Peyer's patch (tissue), 4 donors: ENCODE measurements around the gene SIGLEC1. TPM values are rescaled to one million over a fixed set of nuclear protein-coding genes. Genes with fewer than 3 reads are reported as not detected.

Experiments
- DNase-seq, 3 donors: peaks; one replicate each; pipeline ENCODE4 v3.0.0-alpha.2; 2017 to 2019
- H3K27ac ChIP-seq, 4 donors: fragments of 200-600 bp; sonication (generic); one replicate each; pipeline ENCODE4 v1.5.1; 2016 to 2019
- H3K27me3 ChIP-seq, 2 donors: fragments of 200-600 bp; sonication (generic); one replicate each; pipeline ENCODE4 v1.5.1; 2019
- H3K36me3 ChIP-seq, 3 donors: fragments of 200-600 bp; sonication (generic); one replicate each; pipeline ENCODE4 v1.5.1; 2016 to 2019
- H3K4me1 ChIP-seq, 4 donors: fragments of 200-600 bp; sonication (generic); one replicate each; pipeline ENCODE4 v1.5.1; 2016 to 2019
- H3K4me3 ChIP-seq, 4 donors: fragments of 200-600 bp; sonication (generic); 1 replicate in 3 of 4; 2 replicates in 1 of 4; pipeline ENCODE4 v1.5.1; 2016 to 2019; ENCODE audit warnings: mild to moderate bottlenecking in 1 of 4
- H3K9me3 ChIP-seq, 4 donors: fragments of 200-600 bp; sonication (generic); one replicate each; pipeline ENCODE4 v1.5.1; 2016 to 2019; ENCODE audit warnings: mild to moderate bottlenecking in 1 of 4
- CTCF ChIP-seq, 6 experiments: fragments of 450-650 bp in 4 of 6; fragments of 200-600 bp in 2 of 6; sonication (generic) in 1 of 6; IDR thresholded peaks; one replicate each; pipeline ENCODE4 v1.5.1; 2017 to 2019; ENCODE audit warnings: antibody characterized with exemption in 6 of 6, mild to moderate bottlenecking in 3 of 6, moderate library complexity in 1 of 6
- POLR2A ChIP-seq, 2 donors: fragments of 450-650 bp; IDR thresholded peaks; one replicate each; pipeline ENCODE4 v1.5.1; 2017; ENCODE audit warnings: antibody characterized with exemption in 2 of 2, mild to moderate bottlenecking in 2 of 2, moderate library complexity in 2 of 2
- total RNA-seq, 4 donors: library from RNA; depleted of rRNA; stranded (reverse); fragments of >200 nt; gene quantifications; one replicate each; pipeline ENCODE4 v1.1.0, GENCODE V29; 2016

The SIGLEC1 gene
- total RNA-seq, 4 donors from 2014 or later = 2.3 to 10.7 (median 7.8) TPM

DNA sequence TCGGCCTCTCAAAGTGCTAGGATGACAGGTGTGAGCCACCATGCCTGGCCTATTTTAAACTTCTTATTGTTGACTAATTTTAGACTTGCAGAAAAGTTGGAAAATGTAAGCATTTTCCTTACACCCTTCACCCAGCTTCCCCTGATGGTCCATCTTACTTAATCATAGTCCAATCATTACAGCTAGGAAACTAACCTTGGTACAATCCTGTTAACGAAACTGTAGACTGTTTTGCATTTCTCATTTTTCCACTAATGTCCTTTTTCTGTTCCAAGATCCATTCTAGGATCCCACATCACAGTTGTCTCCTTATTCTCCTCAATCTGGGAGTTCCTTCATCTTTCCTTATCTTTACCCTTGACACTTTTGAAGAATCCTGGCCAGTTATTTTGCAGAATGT, 48.5 kb downstream of the SIGLEC1 start:
- TF ChIP-seq POLR2A (IDR thresholded peaks at IDR 0.05) (no peak), CTCF (IDR thresholded peaks at IDR 0.05) (no peak)
- Histone ChIP-seq H3K4me3 (no peak overlapping the region), H3K4me1 (peaks cover 0 to 11% (median 4%) of the 10 kb centered on the region in 4 donors), H3K27me3 (peaks cover 0 to 16% of the 10 kb centered on the region in 2 donors), H3K27ac (no peak overlapping the region), H3K9me3 (no peaks in the 10 kb centered on the region), H3K36me3 (no peaks in the 10 kb centered on the region)
- no peak for DNase-seq

DNA sequence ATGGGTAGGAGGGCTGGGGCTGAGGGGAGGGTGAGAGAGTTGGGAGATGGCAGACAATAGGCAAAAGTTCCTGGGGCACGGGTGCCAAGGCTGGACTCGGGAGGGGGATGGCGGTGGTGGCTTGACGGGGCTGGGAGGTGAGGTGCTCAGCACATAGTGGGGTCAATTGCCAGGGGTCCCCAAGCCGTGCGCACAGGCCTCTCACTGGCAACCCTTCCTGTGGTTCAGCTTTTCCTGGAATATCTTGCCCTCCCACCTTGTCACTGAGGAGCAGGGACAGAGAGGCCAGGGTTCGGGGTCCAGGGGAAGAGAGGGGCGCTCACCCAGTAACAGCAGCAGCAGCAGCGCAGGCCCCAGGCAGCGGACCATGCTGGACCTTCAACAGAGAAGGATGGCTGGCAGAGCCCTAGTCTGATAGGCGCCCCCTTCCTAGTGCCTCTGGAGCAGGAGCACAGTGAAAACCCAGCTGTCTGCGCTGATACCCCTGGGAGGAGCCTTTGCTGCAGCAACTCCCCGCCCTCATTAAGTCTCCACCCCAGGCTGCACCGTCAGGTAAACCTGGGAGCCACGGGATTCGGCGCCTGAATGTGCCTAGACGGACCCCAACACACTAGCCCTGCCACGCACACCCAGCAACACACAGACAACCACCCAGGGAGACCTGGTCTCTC, 49.2 kb downstream of the SIGLEC1 start, which contains the start of gene GFRA4:
Gene GFRA4, minus strand, starts transcription at position 369 of the 671 bp plus-strand sequence. Its CDS starts 0 bp downstream, at position 369.
- Histone ChIP-seq H3K27me3 (peaks cover 0 to 16% of the 10 kb centered on the region in 2 donors), H3K4me3 (no peak within 1 kb of the TSS), H3K9me3 (no peaks in the 10 kb centered on the region), H3K27ac (no peak within 1 kb of the TSS), H3K36me3 (no peaks in the 10 kb centered on the region), H3K4me1 (peaks cover 0 to 11% (median 4%) of the 10 kb centered on the region in 4 donors)
- TF ChIP-seq POLR2A (IDR thresholded peaks at IDR 0.05) (no peak), CTCF (IDR thresholded peaks at IDR 0.05) (no peak)
- DNase-seq = peak in 1 of 3 donors; percentile 40

Other genes with a start within 250 kb of the SIGLEC1 start
- gene ATRN, start 241.6 kb downstream of the SIGLEC1 start, total RNA-seq = 10 to 100 TPM; 14.9 to 99.5 (median 54.9) TPM
- not detected for gene GFRA4, start 49.2 kb downstream of the SIGLEC1 start, total RNA-seq
- 100 to 1,000 TPM in 1 of 4 donors, 10 to 100 TPM in 2, 1 to 10 TPM in 1; 5.6 to 175 (median 23.3) TPM for gene ADAM33, start 30.6 kb downstream of the SIGLEC1 start, total RNA-seq
- gene HSPA12B, start 20.1 kb upstream of the SIGLEC1 start, total RNA-seq = 1 to 10 TPM; 1.2 to 4.3 (median 2.3) TPM
- 10 to 100 TPM in 2 of 4 donors, 1 to 10 TPM in 2; 7.4 to 13.2 (median 10.2) TPM for gene ADISSP, start 55.2 kb upstream of the SIGLEC1 start, total RNA-seq
- gene SPEF1, start 68.8 kb upstream of the SIGLEC1 start, total RNA-seq = not detected
- gene CENPB, start 74.1 kb upstream of the SIGLEC1 start, total RNA-seq = 10 to 100 TPM; 39.8 to 61.9 (median 47.0) TPM
- 100 to 1,000 TPM in 1 of 4 donors, 10 to 100 TPM in 3; 14.2 to 202 (median 34.1) TPM for gene CDC25B, start 83.7 kb upstream of the SIGLEC1 start, total RNA-seq
- 10 to 100 TPM; 11.6 to 26.4 (median 22.5) TPM for gene AP5S1, start 107.9 kb upstream of the SIGLEC1 start, total RNA-seq
- gene MAVS, start 134.2 kb upstream of the SIGLEC1 start, total RNA-seq = 10 to 100 TPM; 39.6 to 94.4 (median 69.7) TPM
- gene PANK2, start 176.8 kb upstream of the SIGLEC1 start, total RNA-seq = 10 to 100 TPM; 17.9 to 53.6 (median 43.2) TPM